Hair follicle dermal papilla cell (primary cell): Measurements from ENCODE around the gene NREP. TPM values are rescaled to one million over a fixed set of nuclear protein-coding genes. Genes with fewer than 3 reads are reported as not detected.

ENCODE experiments used
- small RNA-seq: library from RNA; depleted of rRNA; stranded (forward); fragments of <200 nt; gene quantifications from one replicate; pipeline ENCODE3, GENCODE V24; 2012
- total RNA-seq: library from RNA; depleted of rRNA; stranded (reverse); fragments of >200 nt; gene quantifications from 2 replicates; pipeline ENCODE4 v1.2.3, GENCODE V29; 2012

Gene NREP, protein sequence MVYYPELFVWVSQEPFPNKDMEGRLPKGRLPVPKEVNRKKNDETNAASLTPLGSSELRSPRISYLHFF
- total RNA-seq, result 104 and 129 TPM in 2 replicates

DNA sequence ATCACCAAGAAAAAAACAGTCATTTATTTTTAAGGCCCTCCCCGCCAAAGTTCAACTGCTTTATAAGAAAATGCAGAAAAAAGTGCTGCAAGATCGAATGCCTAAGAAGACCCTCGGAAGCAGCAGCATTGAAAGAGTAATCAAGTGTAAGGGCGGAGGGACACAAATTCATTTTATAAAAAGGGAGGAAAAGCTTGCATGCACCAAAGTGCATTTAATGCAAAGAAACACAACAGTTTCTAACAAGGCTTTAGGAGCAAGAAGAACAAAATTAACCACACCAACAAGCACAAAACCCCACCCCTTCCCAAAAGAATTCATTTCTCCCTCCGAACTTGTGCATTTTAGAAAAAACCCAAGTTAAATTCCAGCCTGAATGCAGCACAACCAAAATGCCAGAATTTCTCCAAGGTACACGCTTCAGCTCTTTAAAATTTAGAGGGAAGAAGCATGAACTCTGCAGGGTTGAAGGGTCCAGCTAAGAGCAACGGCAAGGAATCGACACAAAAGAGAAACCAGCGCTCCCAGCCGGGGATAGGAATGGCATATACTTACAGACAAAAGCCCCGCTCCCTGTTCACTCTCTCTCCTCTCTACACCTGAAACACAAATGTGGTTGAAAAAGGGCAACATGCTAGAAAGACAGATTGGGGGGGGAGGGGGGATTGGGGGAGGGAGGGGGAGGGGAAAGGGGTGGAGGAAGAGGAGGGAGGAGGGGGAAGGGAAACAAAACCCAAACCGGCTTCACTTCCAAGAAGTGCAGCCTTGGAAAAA, at the start of gene NREP:
NREP (minus strand) TSS at position 614 of the 774 bp plus-strand sequence. CDS start 1,422 bp downstream, outside the sequence.

Small RNA genes lying within 50 kb of the gene (small RNA-seq; reads per million reads assigned to genes)
- not detected for gene RN7SKP57

Other genes starting within 250 kb of the NREP start
- 125 and 143 TPM in 2 replicates for gene STARD4, start 244.7 kb downstream of the NREP start, total RNA-seq